GM19463 (cell line): ENCODE results near the gene SYNDIG1L.

Experiments used
- ATAC-seq: cut with Tn5 transposase; IDR thresholded peaks from one replicate; pipeline ENCODE4 v1.9.1; 2021; ENCODE audit warnings: mild to moderate bottlenecking, moderate library complexity; ENCODE audit not compliant: unreplicated experiment

The SYNDIG1L gene

DNA sequence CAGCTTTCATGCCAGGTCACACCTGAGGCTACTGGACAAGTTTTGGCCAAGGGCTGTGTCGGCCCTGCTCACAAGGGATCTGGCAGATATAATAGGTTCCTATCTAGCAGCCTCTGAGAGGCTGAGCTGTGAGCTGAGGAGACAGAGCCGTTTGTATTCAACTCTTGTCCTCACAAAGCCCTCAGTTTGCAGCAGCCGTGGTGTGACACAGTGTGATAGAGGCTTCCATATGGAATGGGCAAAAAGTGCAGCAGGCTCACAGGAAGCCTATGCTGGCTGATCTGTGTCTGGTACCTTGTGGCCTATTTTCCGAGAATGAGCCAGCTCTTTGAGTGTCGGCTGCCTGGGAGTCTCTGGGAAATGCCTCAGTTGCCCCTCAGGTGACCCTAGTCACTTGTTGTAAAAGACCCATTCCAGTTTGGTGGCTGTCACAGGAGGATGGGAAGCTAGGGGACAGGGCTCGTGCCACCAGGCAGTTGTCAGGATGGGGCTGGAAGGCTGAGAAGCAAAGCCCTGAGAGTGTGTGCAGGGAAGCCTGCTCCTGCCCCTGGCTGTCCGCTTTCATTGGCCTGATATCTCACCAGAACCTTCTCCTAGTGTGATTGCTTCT, 61.6 kb downstream of the SYNDIG1L start:
- ATAC-seq = no peak

DNA sequence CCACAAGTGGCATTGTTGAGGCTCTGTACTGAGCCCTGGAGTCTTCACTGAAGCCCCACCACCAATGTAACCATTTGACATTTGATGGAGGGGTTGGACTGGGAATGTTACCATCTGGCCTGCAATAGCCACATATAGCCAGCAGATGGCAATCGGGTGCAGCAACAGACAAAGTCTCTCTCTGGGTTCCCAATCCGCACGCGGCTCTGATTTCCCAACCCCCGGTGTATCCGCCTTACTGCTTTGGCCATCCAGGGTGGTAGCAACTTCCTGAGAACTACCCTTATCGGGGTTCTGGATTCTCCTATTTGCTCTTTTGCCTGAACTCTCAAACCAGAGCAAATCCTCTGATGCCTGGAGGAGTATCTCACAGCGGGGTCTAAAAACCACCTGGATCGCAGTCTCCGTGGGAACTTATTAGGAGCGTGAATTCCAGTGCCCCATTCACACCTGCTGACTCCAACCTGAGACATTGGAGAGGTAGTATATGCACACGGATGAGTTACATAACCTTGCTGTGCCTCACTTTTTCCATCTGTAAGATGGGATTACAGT, 63.6 kb downstream of the SYNDIG1L start:
- no peak for ATAC-seq

- no peak for ATAC-seq
These were observed 65.8 kb downstream of the SYNDIG1L start for GRCh38 chr14:74360163-74360562.

- no peak for ATAC-seq
These were observed 67.7 kb downstream of the SYNDIG1L start for GRCh38 chr14:74358176-74358829.

GRCh38 chr14:74357585-74357984, 68.4 kb downstream of the SYNDIG1L start:
- no peak for ATAC-seq

DNA sequence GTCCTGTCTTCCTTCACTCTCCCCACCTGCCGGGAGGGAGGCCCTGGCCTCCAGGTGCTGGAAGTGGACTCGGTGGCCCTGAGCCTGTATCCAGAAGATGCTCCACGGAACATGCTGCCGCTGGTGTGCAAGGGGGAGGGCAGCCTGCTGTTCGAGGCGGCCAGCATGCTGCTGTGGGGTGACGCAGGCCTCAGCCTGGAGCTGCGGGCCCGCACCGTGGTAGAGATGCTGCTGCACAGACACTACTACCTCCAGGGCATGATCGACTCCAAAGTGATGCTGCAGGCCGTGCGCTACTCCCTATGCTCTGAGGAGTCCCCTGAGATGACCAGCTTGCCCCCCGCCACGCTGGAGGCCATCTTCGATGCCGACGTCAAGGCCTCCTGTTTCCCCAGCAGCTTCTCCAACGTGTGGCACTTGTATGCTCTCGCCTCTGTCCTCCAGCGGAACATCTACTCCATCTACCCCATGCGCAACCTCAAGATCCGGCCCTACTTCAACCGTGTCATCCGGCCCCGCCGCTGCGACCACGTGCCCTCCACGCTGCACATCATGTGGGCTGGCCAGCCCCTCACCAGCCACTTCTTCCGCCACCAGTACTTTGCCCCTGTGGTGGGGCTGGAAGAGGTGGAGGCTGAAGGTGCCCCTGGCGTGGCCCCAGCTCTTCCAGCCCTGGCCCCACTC, 69.0 kb downstream of the SYNDIG1L start:
- no peak for ATAC-seq
